H1 (cell line): ENCODE measurements around the gene CABLES2.

Source experiments
- ATF3 ChIP-seq: IDR thresholded peaks from 2 replicates; pipeline ENCODE4 v1.6.1; 2011; ENCODE audit warnings: low read depth, mild to moderate bottlenecking, low read length; ENCODE audit not compliant: insufficient read depth
- CTCF ChIP-seq, 3 experiments: IDR thresholded peaks; 1 replicate in 2 of 3; 2 replicates in 1 of 3; pipeline versions ENCODE4 v1.5.1 to v1.6.1; 2011; ENCODE audit warnings: low read length in 3 of 3, mild to moderate bottlenecking in 3 of 3, inconsistent platforms in 2 of 3, low read depth in 1 of 3, moderate library complexity in 1 of 3; ENCODE audit not compliant: insufficient read depth in 1 of 3; ENCODE audit errors: control extremely low read depth in 1 of 3
- MAFK ChIP-seq: IDR thresholded peaks from 2 replicates; pipeline ENCODE4 v1.6.1; 2012; ENCODE audit warnings: low read depth, mild to moderate bottlenecking, improper control_type of control experiment, low read length
- POLR2A ChIP-seq, 2 experiments: IDR thresholded peaks; 1 replicate in 1 of 2; 2 replicates in 1 of 2; pipeline ENCODE4 v1.6.1; 2011; ENCODE audit warnings: low read depth in 2 of 2, low read length in 2 of 2, mild to moderate bottlenecking in 2 of 2; ENCODE audit errors: control extremely low read depth in 1 of 2
- POLR2AphosphoS5 ChIP-seq: IDR thresholded peaks from 2 replicates; pipeline ENCODE4 v1.6.1; 2011; ENCODE audit warnings: low read depth, low read length
- SAP30 ChIP-seq: fragments of 300-600 bp; sonication (generic); IDR thresholded peaks from 2 replicates; pipeline ENCODE4 v1.7.1; 2012; ENCODE audit warnings: low read length, moderate library complexity, mild to moderate bottlenecking, inconsistent platforms; ENCODE audit not compliant: insufficient read depth, insufficient replicate concordance
- SP2 ChIP-seq: IDR thresholded peaks from 2 replicates; pipeline ENCODE4 v1.6.1; 2012; ENCODE audit warnings: mild to moderate bottlenecking, low read length, inconsistent platforms
- SUZ12 ChIP-seq: fragments of 200-600 bp; sonication (generic); IDR thresholded peaks from 2 replicates; pipeline ENCODE4 v1.6.1; 2012; ENCODE audit warnings: mild to moderate bottlenecking, inconsistent platforms, low read length, moderate library complexity, mixed read lengths
- YY1 ChIP-seq: IDR thresholded peaks from 2 replicates; pipeline ENCODE4 v1.6.1; 2011; ENCODE audit warnings: low read depth, mild to moderate bottlenecking, low read length
- ZNF274 ChIP-seq: IDR thresholded peaks from 2 replicates; pipeline ENCODE4 v1.7.0; 2012; ENCODE audit warnings: low read length, borderline replicate concordance; ENCODE audit errors: extremely low read depth

- TF ChIP-seq SAP30: no peak
- TF ChIP-seq MAFK: no peak
- TF ChIP-seq SUZ12: no peak
- no peak for TF ChIP-seq POLR2A (IDR thresholded peaks at IDR 0.05; ENCODE audit: control extremely low read depth in 1 of 2, low read depth in 2 of 2, low read length in 2 of 2)
- TF ChIP-seq ZNF274: no peak
- TF ChIP-seq YY1: 0 out of 2 replicates have a peak, but pooled peaks have one; percentile 55
- no peak for TF ChIP-seq ATF3
- no peak for TF ChIP-seq SP2
- TF ChIP-seq CTCF (IDR thresholded peaks at IDR 0.05; ENCODE audit: control extremely low read depth in 1 of 3, insufficient read depth in 1 of 3, low read depth in 1 of 3, low read length in 3 of 3): peak; percentile 69 to 89 (median 88)
- no peak for TF ChIP-seq POLR2AphosphoS5
Observed at GRCh38 chr20:62401331-62401779, 5.7 kb downstream of the CABLES2 start.
